HG02798 (cell line): Measurements from ENCODE around the gene CSNK1G2.

Experiments used
- ATAC-seq: cut with Tn5 transposase; IDR thresholded peaks from one replicate; pipeline ENCODE4 v1.9.1; 2021; ENCODE audit warnings: mild to moderate bottlenecking; ENCODE audit not compliant: unreplicated experiment, poor library complexity

CSNK1G2 gene

GRCh38 chr19:1943661-1944087 is 2.7 kb downstream of the CSNK1G2 start:
- ATAC-seq = no peak

GRCh38 chr19:1944088-1944915 is 3.3 kb downstream of the CSNK1G2 start:
- ATAC-seq = no peak

GRCh38 chr19:1944916-1945561 is 4.1 kb downstream of the CSNK1G2 start:
- ATAC-seq = no peak

GRCh38 chr19:1945899-1946298 is 4.9 kb downstream of the CSNK1G2 start:
- no peak for ATAC-seq

- ATAC-seq = no peak
Measured at GRCh38 chr19:1947651-1948209, 6.8 kb downstream of the CSNK1G2 start.

GRCh38 chr19:1949304-1950101 is 8.5 kb downstream of the CSNK1G2 start:
- no peak for ATAC-seq

GRCh38 chr19:1950640-1951039 is 9.7 kb downstream of the CSNK1G2 start:
- ATAC-seq = no peak

GRCh38 chr19:1952635-1953034 is 11.7 kb downstream of the CSNK1G2 start:
- ATAC-seq = no peak

GRCh38 chr19:1953037-1953436 is 12.1 kb downstream of the CSNK1G2 start:
- ATAC-seq = no peak

GRCh38 chr19:1953441-1954094 is 12.6 kb downstream of the CSNK1G2 start:
- no peak for ATAC-seq

GRCh38 chr19:1954532-1954933 is 13.6 kb downstream of the CSNK1G2 start:
- ATAC-seq = no peak

GRCh38 chr19:1955171-1956121 is 14.5 kb downstream of the CSNK1G2 start:
- ATAC-seq = no peak

- ATAC-seq = no peak
Measured at GRCh38 chr19:1956122-1956494, 15.1 kb downstream of the CSNK1G2 start.

- ATAC-seq = no peak
Measured at GRCh38 chr19:1956868-1957492, 16.0 kb downstream of the CSNK1G2 start.

GRCh38 chr19:1957562-1958248 is 16.7 kb downstream of the CSNK1G2 start:
- ATAC-seq = no peak

- no peak for ATAC-seq
Measured at GRCh38 chr19:1959928-1960589, 19.1 kb downstream of the CSNK1G2 start.

GRCh38 chr19:1961000-1961883 is 20.3 kb downstream of the CSNK1G2 start:
- ATAC-seq = no peak
